Stimulated activated effector memory CD8-positive, alpha-beta T cell treated with anti-CD3 and anti-CD28 coated beads, Interleukin-12 subunit alpha, Interleukin-12 subunit beta, amount 100 ng/mL, for 72 hours (primary cell): ENCODE measurements around the gene SLBP.
A peak's percentile ranks its signal among the peaks of the same experiment; 100 is the strongest.
"Not testable (repeated sequence)": the region's sequence is repeated elsewhere in the genome, so short reads cannot be mapped to it uniquely, and the experiment has no call there.

ENCODE experiments used
- ATAC-seq: fragments of 150-1000 bp; cut with Tn5 transposase; 2 replicates; pipeline ENCODE4 v1.10.0; 2021
- DNase-seq, 2 donors: peaks; one replicate each; pipeline ENCODE4 v3.0.0; 2021 to 2022; ENCODE audit warnings: low spot score in 2 of 2
- H3K27ac Mint-ChIP-seq: one replicate; pipeline ENCODE4 v1.8.0; 2022; ENCODE audit warnings: mild to moderate bottlenecking, mixed read lengths
- H3K36me3 Mint-ChIP-seq: one replicate; pipeline ENCODE4 v1.8.0; 2022; ENCODE audit warnings: mild to moderate bottlenecking, mixed read lengths
- H3K4me1 Mint-ChIP-seq: one replicate; pipeline ENCODE4 v1.8.0; 2022; ENCODE audit warnings: mixed read lengths
- H3K4me3 Mint-ChIP-seq: one replicate; pipeline ENCODE4 v1.8.0; 2022; ENCODE audit warnings: mild to moderate bottlenecking, mixed read lengths
- H3K9me3 Mint-ChIP-seq: one replicate; pipeline ENCODE4 v1.8.0; 2022; ENCODE audit warnings: mixed read lengths

Gene SLBP

GRCh38 chr4:1713003-1713851 is 1.1 kb upstream of the SLBP start:
- ATAC-seq = peak; percentile 23
- DNase-seq = no peak
- Mint-ChIP-seq H3K4me1 (peaks cover 62% of the 10 kb centered on the region), H3K4me3 (peak overlapping the region; percentile 98), H3K36me3 (peaks cover 82% of the 10 kb centered on the region), H3K27ac (peak overlapping the region; percentile 94), H3K9me3 (no peaks in the 10 kb centered on the region)

DNA sequence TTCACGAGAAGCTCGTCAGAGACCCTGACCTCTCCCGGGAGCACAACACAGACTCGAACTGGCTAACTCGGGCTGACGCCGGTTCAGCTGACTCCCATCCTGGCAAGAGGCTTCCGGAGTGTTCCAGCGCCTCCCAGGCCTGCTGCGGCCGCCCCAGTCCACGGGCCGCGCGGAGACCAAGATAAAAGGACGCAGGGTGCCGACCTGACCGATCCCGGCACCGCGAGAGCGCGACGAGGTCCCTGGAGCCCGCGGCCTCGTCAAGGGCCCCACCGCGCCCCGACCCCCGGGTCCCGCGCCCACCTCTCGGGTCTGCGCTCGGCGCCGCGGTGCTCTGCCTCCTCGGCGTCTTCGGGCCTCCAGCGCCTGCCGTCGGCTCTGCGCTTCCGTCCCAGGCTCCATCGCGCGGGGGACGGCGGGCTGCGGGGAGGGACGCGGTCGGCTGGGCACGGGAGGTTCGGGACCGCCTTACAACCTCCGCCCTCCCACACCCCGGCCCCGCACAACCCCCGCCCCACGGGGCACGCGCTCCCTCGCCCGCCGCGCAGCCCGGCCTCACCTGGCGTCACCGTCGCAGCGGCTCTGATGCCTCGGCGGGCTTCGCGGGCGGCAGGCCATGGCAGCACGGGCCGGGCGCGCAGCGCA is 426 bp downstream of the SLBP start:
- peaks cover 59% of the 10 kb centered on the region for H3K4me1 Mint-ChIP-seq
- H3K9me3 Mint-ChIP-seq = no peaks in the 10 kb centered on the region
- peak overlapping the region; percentile 94 for H3K27ac Mint-ChIP-seq
- DNase-seq (peak; percentile 28 to 76), ATAC-seq (no peak)
- peaks cover 89% of the 10 kb centered on the region for H3K36me3 Mint-ChIP-seq
- H3K4me3 Mint-ChIP-seq = peak overlapping the region; percentile 98

- Mint-ChIP-seq H3K36me3 (peaks cover 93% of the 10 kb centered on the region), H3K4me1 (peaks cover 59% of the 10 kb centered on the region), H3K4me3 (peak overlapping the region; percentile 98), H3K9me3 (no peaks in the 10 kb centered on the region), H3K27ac (peak overlapping the region; percentile 94)
- ATAC-seq = no peak
- DNase-seq = no peak
Measured at GRCh38 chr4:1711055-1711570, 1.0 kb downstream of the SLBP start.

DNA sequence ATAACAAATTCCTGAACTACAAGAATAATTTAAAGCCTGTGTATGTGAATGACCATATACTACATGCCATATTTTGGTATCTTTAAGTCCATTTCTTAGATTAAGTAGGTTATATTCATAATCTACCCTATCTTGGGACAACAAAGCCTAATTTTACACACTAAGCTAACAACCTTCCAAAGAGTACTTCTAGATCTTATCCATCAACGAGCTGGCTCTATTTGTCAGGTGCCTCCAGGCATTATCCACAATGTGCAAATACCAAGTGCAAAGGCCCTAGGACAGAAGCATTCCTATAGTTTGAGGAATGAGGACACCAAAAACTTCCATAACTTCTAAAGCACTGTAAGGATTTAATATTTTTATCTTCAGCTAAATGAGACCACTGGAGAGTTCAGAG is 3.5 kb downstream of the SLBP start:
- H3K9me3 Mint-ChIP-seq = no peaks in the 10 kb centered on the region
- no peak for DNase-seq
- peak overlapping the region; percentile 98 for H3K4me3 Mint-ChIP-seq
- peaks cover 94% of the 10 kb centered on the region for H3K36me3 Mint-ChIP-seq
- no peak for ATAC-seq
- H3K4me1 Mint-ChIP-seq = peaks cover 44% of the 10 kb centered on the region
- peak overlapping the region; percentile 94 for H3K27ac Mint-ChIP-seq

DNA sequence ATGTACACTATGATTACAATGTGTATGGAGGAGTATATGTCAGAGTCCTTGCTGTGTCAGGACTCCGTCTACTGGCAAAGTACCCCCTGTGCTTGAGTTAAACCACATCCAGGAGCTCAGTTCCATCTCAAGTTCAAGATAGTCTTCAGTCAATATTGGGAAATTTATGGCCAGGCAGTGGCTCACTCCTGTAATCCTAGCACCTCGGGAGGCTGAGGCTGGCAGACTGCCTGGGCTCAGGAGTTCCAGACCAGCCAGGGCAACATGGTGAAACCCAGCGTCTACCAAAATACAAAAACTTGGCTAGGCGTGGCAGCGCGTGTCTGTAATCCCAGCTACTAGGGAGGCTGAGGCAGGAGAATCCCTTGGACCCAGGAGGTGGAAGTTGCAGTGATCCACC is 5.8 kb downstream of the SLBP start:
- H3K27ac Mint-ChIP-seq = no peak overlapping the region
- H3K36me3 Mint-ChIP-seq = peaks cover 100% of the 10 kb centered on the region
- ATAC-seq (no peak), DNase-seq (no peak)
- no peaks in the 10 kb centered on the region for H3K9me3 Mint-ChIP-seq
- peaks cover 46% of the 10 kb centered on the region for H3K4me1 Mint-ChIP-seq
- no peak overlapping the region for H3K4me3 Mint-ChIP-seq

- DNase-seq (no peak), ATAC-seq (no peak)
- Mint-ChIP-seq H3K4me3 (no peak overlapping the region), H3K4me1 (peaks cover 39% of the 10 kb centered on the region), H3K36me3 (peaks cover 100% of the 10 kb centered on the region), H3K27ac (no peak overlapping the region), H3K9me3 (no peaks in the 10 kb centered on the region)
Measured at GRCh38 chr4:1705732-1706131, 6.4 kb downstream of the SLBP start.

GRCh38 chr4:1703867-1704266 is 8.3 kb downstream of the SLBP start:
- DNase-seq (no peak), ATAC-seq (no peak)
- H3K9me3 Mint-ChIP-seq = no peaks in the 10 kb centered on the region
- peaks cover 100% of the 10 kb centered on the region for H3K36me3 Mint-ChIP-seq
- H3K4me3 Mint-ChIP-seq = no peak overlapping the region
- H3K27ac Mint-ChIP-seq = peak overlapping the region; percentile 23
- peaks cover 22% of the 10 kb centered on the region for H3K4me1 Mint-ChIP-seq

DNA sequence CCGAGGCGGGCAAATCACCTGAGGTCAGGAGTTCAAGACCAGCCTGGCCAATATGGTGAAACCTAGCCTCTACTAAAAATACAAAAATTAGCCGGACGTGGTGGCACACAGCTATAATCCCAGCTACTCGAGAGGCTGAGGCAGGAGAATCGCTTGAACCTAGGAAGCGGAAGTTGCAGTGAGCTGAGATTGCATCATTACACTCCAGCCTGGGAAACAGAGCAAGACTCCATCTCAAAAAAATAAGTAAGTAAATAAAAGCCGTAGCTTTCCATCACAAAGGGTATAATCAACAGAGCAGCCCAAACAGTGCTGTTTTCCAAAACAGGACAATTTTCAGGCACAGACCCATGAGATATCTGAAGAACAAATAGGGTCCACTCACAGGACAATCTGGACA is 10.4 kb downstream of the SLBP start:
- not testable (repeated sequence) for H3K4me3 Mint-ChIP-seq, ATAC-seq, DNase-seq, H3K9me3 Mint-ChIP-seq, H3K27ac Mint-ChIP-seq
- Mint-ChIP-seq H3K4me1 (peaks cover 15% of the 10 kb centered on the region), H3K36me3 (peaks cover 100% of the 10 kb centered on the region)

DNA sequence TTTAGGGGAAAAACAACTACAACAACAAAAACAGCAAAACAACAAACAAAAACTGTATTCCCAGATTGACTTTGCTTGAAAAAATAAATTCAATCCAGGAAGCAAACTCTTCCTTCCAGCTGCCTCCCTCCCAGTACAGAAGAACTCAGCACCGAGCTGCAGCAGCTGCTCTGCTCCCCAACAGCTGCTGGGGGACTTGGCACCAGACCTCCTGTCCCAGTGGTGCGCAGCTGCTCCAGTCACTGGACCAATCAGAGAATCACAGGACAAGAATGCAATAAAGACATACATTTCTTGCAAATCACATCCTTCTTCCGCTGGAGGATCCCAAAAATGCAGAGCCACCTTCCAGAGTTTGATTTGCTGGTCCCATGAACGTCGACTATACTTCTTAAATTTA is 16.2 kb downstream of the SLBP start:
- H3K4me3 Mint-ChIP-seq = no peak overlapping the region
- H3K27ac Mint-ChIP-seq = no peak overlapping the region
- H3K9me3 Mint-ChIP-seq = no peaks in the 10 kb centered on the region
- DNase-seq (no peak), ATAC-seq (no peak)
- H3K36me3 Mint-ChIP-seq = peaks cover 100% of the 10 kb centered on the region
- H3K4me1 Mint-ChIP-seq = no peaks in the 10 kb centered on the region

DNA sequence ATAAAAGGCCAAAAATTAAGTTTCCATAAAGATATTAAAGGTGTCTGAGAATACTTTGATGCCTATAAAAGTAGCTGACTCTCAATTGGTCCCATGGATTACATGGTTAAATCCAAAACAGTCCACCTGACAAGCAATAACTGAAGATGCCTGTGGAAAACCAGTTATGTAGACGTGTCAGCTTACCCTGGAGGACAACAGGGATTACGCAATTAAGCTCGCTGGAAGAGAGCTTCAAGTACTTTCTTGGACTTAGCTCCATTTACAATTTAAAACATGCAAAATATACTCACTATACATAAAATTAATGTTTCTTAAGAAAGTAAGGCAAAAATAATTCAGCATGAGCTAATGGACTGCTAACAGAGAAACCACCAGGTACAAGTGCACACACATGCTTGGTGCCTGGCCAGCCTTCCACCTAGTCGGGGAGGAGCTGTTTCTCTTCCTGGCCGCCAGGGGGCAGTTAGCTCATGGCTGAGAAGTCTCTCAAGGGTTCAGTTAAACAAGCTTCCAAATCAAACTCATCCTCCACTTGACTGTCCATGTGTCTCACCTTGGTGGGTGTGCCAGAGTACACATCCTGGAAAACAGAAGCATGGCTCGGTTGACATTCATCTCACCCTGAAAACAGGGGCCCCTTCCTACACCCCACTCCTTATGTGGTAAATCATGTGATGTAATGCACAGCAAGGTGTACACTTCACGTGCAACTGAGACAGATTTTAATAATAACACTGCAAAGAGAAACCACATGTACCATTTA is 18.8 kb downstream of the SLBP start:
- no peak overlapping the region for H3K27ac Mint-ChIP-seq
- H3K4me3 Mint-ChIP-seq = no peak overlapping the region
- H3K36me3 Mint-ChIP-seq = peaks cover 97% of the 10 kb centered on the region

DNA sequence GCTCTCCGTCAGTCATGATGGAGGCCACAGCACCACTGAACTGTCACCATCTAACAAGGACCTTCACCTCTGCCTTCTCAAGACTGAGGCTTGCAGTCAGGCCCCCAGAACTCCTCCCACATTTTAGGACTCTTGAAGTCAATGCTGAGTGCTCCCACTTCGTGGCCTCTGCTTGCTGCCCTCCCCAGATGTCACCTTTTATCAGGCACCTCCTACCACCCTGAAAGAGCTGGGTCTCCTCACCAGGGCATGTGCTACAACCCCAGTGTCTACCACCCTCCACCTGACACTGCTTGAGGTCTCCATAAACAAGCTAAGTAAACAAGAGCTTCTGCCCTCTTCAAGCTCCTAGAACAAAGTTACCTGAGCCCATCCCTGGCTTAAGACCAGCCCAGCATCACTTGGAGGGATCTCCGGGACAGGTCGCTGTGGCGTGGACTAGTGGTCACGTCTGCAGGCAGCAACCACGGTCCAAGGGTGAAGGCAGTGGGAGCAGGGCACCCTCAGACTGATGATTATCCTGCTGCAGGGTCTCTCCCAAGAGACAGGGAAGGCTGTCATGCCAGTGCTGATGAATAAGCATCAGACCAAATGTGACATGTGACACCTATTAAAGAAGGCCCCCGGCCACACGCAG is 20.3 kb downstream of the SLBP start:
- Mint-ChIP-seq H3K27ac (no peak overlapping the region), H3K4me1 (no peaks in the 10 kb centered on the region), H3K4me3 (no peak overlapping the region), H3K36me3 (peaks cover 83% of the 10 kb centered on the region), H3K9me3 (no peaks in the 10 kb centered on the region)
- DNase-seq = no peak
- no peak for ATAC-seq

More for the DNA sequence above, 18.8 kb downstream of the SLBP start:
- no peaks in the 10 kb centered on the region for H3K4me1 Mint-ChIP-seq
- no peaks in the 10 kb centered on the region for H3K9me3 Mint-ChIP-seq
- peak; percentile 94 for ATAC-seq
- peak; percentile 63 to 82 for DNase-seq

- no peak for DNase-seq
- no peaks in the 10 kb centered on the region for H3K4me1 Mint-ChIP-seq
- no peak for ATAC-seq
- no peak overlapping the region for H3K4me3 Mint-ChIP-seq
- H3K9me3 Mint-ChIP-seq = no peaks in the 10 kb centered on the region
- H3K36me3 Mint-ChIP-seq = peaks cover 71% of the 10 kb centered on the region
- H3K27ac Mint-ChIP-seq = no peak overlapping the region
Measured at GRCh38 chr4:1690698-1691097, 21.4 kb downstream of the SLBP start.

GRCh38 chr4:1686440-1687036 is 25.6 kb downstream of the SLBP start:
- no peak for DNase-seq
- Mint-ChIP-seq H3K9me3 (no peaks in the 10 kb centered on the region), H3K4me1 (peaks cover 9% of the 10 kb centered on the region), H3K4me3 (no peak overlapping the region), H3K36me3 (peaks cover 30% of the 10 kb centered on the region), H3K27ac (peak overlapping the region; percentile 26)
- ATAC-seq = no peak

DNA sequence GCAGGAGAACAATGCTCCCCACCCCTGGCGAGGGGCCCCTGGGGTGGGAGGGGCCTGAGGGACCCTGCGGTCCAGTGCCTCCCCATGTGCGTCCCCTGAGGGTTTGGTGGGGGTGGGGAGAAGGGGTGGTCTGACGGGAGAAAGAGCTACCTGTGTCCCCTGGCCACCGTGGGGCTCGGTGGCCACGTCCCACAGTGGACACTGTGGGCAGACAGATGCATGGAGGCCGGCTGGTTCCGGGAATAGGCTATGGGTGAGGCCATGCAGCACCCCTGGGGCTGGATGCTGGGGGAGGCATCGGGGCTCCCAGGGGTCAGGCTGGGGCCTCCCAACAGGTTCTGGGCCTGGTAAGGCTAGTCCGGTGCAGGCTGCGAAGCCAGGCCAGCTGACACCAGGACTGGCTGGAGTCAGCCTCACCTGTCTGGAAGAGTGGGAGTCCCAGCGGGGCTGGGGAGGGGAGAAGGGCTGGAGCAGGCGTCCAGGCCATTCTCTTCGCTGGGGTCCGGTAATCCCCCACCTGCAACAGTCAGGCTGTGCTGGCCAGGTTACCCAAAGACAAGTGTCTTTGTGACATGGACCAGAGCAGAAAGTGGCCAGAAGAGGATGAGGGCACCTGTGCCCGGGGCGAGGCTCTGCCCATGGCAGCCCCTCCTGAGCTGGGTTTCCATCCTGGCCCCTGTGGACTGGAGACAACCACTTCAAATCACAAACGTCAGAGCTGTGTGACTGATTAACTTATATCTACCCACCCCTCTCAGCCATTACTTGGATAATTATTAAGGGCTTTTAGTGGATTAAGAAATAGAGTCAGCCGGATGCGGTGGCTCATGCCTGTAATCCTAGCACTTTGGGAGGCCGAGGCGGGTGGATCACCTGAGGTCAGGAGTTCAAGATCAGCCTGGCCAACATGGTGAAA is 26.6 kb downstream of the SLBP start:
- DNase-seq = peak in 1 of 2 donors; percentile 56
- Mint-ChIP-seq H3K9me3 (no peaks in the 10 kb centered on the region), H3K4me3 (no peak overlapping the region), H3K4me1 (peaks cover 9% of the 10 kb centered on the region), H3K27ac (no peak overlapping the region), H3K36me3 (peaks cover 19% of the 10 kb centered on the region)
- ATAC-seq = no peak
